T-cell (primary cell): ENCODE measurements around the gene ASB4. TPM values are rescaled to one million over a fixed set of nuclear protein-coding genes. Genes with fewer than 3 reads are reported as not detected.

ENCODE experiments used
- ATAC-seq, 4 experiments: fragments of 200-7000 bp in 3 of 4; fragments of 150-1000 bp in 1 of 4; cut with Tn5 transposase; replicated peaks in 1 of 4; 1 replicate in 3 of 4; 2 replicates in 1 of 4; pipeline ENCODE4 v1.10.0; 2021; ENCODE audit warnings: moderate library complexity in 3 of 4, mild to moderate bottlenecking in 2 of 4, moderate number of reproducible peaks in 1 of 4
- CTCF ChIA-PET, 2 donors: fragments of 300-600 bp; sonication (Branson Sonifier 250); formaldehyde crosslinking; loops; one replicate each; lab custom pipeline; 2022; ENCODE audit warnings: antibody characterized with exemption in 2 of 2; lab: Charles Lee
- POLR2A ChIA-PET, 2 donors: fragments of 300-600 bp; sonication (Branson Sonifier 250); formaldehyde crosslinking; loops; one replicate each; lab custom pipeline; 2022; ENCODE audit warnings: antibody characterized with exemption in 2 of 2; lab: Charles Lee
- DNase-seq, 35 experiments: peaks; one replicate each; pipeline versions ENCODE4 v3.0.0 to v3.0.0-alpha.2; 2013 to 2023
- H3K27ac ChIP-seq: one replicate; pipeline ENCODE4 v1.5.1; 2013; ENCODE audit warnings: low read length
- H3K27me3 ChIP-seq, 2 experiments: replicated peaks in 1 of 2; 1 replicate in 1 of 2; 2 replicates in 1 of 2; pipeline versions ENCODE4 v1.6.1 to v1.7.0; 2013; ENCODE audit warnings: low read length in 1 of 2, mixed read lengths in 1 of 2; ENCODE audit not compliant: control insufficient read depth in 2 of 2, insufficient read depth in 2 of 2; ENCODE audit errors: extremely low read depth in 1 of 2
- H3K36me3 ChIP-seq, 2 donors: 1 replicate in 1 of 2; 2 replicates in 1 of 2; pipeline versions ENCODE4 v1.6.1 to v1.7.0; 2013; ENCODE audit warnings: low read length in 1 of 2; ENCODE audit not compliant: control insufficient read depth in 2 of 2, insufficient read depth in 1 of 2; ENCODE audit errors: extremely low read depth in 1 of 2
- H3K4me1 ChIP-seq, 2 experiments: 1 replicate in 1 of 2; 2 replicates in 1 of 2; pipeline versions ENCODE4 v1.6.1 to v1.7.0; 2013; ENCODE audit warnings: low read length in 2 of 2, mixed read lengths in 1 of 2; ENCODE audit not compliant: insufficient read depth in 2 of 2, control insufficient read depth in 1 of 2; ENCODE audit errors: extremely low read depth in 1 of 2
- H3K4me3 ChIP-seq, 2 donors: 1 replicate in 1 of 2; 2 replicates in 1 of 2; pipeline versions ENCODE4 v1.5.1 to v1.7.0; 2013; ENCODE audit warnings: mild to moderate bottlenecking in 2 of 2, low read length in 1 of 2, moderate library complexity in 1 of 2; ENCODE audit not compliant: control insufficient read depth in 1 of 2; ENCODE audit errors: extremely low read depth in 1 of 2
- H3K9me3 ChIP-seq: 2 replicates; pipeline ENCODE4 v1.7.0; 2013
- H3K27ac Mint-ChIP-seq, 2 donors: one replicate each; pipeline ENCODE4 v1.8.0; 2020 to 2021; ENCODE audit warnings: mild to moderate bottlenecking in 2 of 2, mixed read lengths in 2 of 2
- H3K27me3 Mint-ChIP-seq, 2 donors: one replicate each; pipeline ENCODE4 v1.8.0; 2021 to 2022; ENCODE audit warnings: mixed read lengths in 2 of 2
- H3K36me3 Mint-ChIP-seq: one replicate; pipeline ENCODE4 v1.8.0; 2021; ENCODE audit warnings: mixed read lengths
- H3K4me1 Mint-ChIP-seq, 3 donors: one replicate each; pipeline ENCODE4 v1.8.0; 2020 to 2022; ENCODE audit warnings: mixed read lengths in 3 of 3, mild to moderate bottlenecking in 1 of 3
- H3K4me3 Mint-ChIP-seq, 3 donors: one replicate each; pipeline ENCODE4 v1.8.0; 2020 to 2022; ENCODE audit warnings: mild to moderate bottlenecking in 3 of 3, mixed read lengths in 3 of 3, moderate library complexity in 3 of 3
- H3K9me3 Mint-ChIP-seq, 3 donors: one replicate each; pipeline ENCODE4 v1.8.0; 2020 to 2022; ENCODE audit warnings: mixed read lengths in 3 of 3
- WGBS: methylation state at CpG from one replicate; pipeline ENCODE4 v1.1.5; 2013; ENCODE audit warnings: missing lambda C conversion rate; ENCODE audit not compliant: insufficient coverage; 5-methylcytosine and 5-hydroxymethylcytosine counted together
- total RNA-seq, 35 experiments: library from RNA in 6 of 35; stranded (reverse) in 6 of 35; fragments of 120-200 nt in 1 of 35; gene quantifications; one replicate each; pipeline versions ENCODE4 v1.2.1 to v1.2.4 and lab custom pipeline; 2013 to 2026

ASB4 gene
- total RNA-seq, 5 donors from 2014 or later (not counting 1 experiment from before 2014, with no cell fraction given): 0.09 TPM; not detected in 4

GRCh38 chr7:95536656-95537311, 51.0 kb downstream of the ASB4 start:
- DNase-seq: no peak
- Histone ChIP-seq H3K36me3 (no peaks in the 10 kb centered on the region), H3K4me3 (no peak overlapping the region), H3K27me3 (peaks cover 0 to 2% of the 10 kb centered on the region in 2 experiments), H3K9me3 (no peaks in the 10 kb centered on the region), H3K27ac (no peak overlapping the region), H3K4me1 (no peaks in the 10 kb centered on the region)
- Mint-ChIP-seq H3K36me3 (no peaks in the 10 kb centered on the region), H3K4me3 (no peak overlapping the region), H3K9me3 (no peaks in the 10 kb centered on the region), H3K4me1 (no peaks in the 10 kb centered on the region), H3K27me3 (peaks cover 5 to 12% of the 10 kb centered on the region in 2 donors), H3K27ac (no peak overlapping the region)
- WGBS: no CpG with 5 or more reads among the region's 2 CpGs
- ChIA-PET POLR2A (no interaction called here), CTCF (no interaction called here)
- no peak for ATAC-seq

GRCh38 chr7:95537468-95537867, 51.7 kb downstream of the ASB4 start:
- no peak overlapping the region for H3K4me3 Mint-ChIP-seq
- Histone ChIP-seq H3K4me1 (no peaks in the 10 kb centered on the region), H3K27ac (no peak overlapping the region), H3K4me3 (no peak overlapping the region), H3K36me3 (no peaks in the 10 kb centered on the region), H3K27me3 (peaks cover 0 to 2% of the 10 kb centered on the region in 2 experiments), H3K9me3 (no peaks in the 10 kb centered on the region)
- no peaks in the 10 kb centered on the region for H3K4me1 Mint-ChIP-seq
- ChIA-PET CTCF (no interaction called here), POLR2A (no interaction called here)
- no peak overlapping the region for H3K27ac Mint-ChIP-seq
- no CpG with 5 or more reads among the region's 2 CpGs for WGBS
- H3K9me3 Mint-ChIP-seq: no peaks in the 10 kb centered on the region
- no peaks in the 10 kb centered on the region for H3K36me3 Mint-ChIP-seq
- DNase-seq (no peak), ATAC-seq (no peak)
- H3K27me3 Mint-ChIP-seq: peaks cover 5 to 12% of the 10 kb centered on the region in 2 donors

- H3K27ac Mint-ChIP-seq: no peak overlapping the region
- Histone ChIP-seq H3K27ac (no peak overlapping the region), H3K9me3 (no peaks in the 10 kb centered on the region), H3K4me3 (no peak overlapping the region), H3K27me3 (peaks cover 0 to under 1% of the 10 kb centered on the region in 2 experiments), H3K4me1 (no peaks in the 10 kb centered on the region), H3K36me3 (no peaks in the 10 kb centered on the region)
- peaks cover 5 to 12% of the 10 kb centered on the region in 2 donors for H3K27me3 Mint-ChIP-seq
- ChIA-PET CTCF (no interaction called here), POLR2A (no interaction called here)
- no peaks in the 10 kb centered on the region for H3K36me3 Mint-ChIP-seq
- no peaks in the 10 kb centered on the region for H3K4me1 Mint-ChIP-seq
- no peaks in the 10 kb centered on the region for H3K9me3 Mint-ChIP-seq
- no peak overlapping the region for H3K4me3 Mint-ChIP-seq
- DNase-seq (no peak), ATAC-seq (no peak)
Measured at GRCh38 chr7:95539426-95539825, 53.7 kb downstream of the ASB4 start.

- no peak for ATAC-seq
- peaks cover 0 to 7% of the 10 kb centered on the region in 2 donors for H3K27me3 Mint-ChIP-seq
Measured at GRCh38 chr7:95540366-95540765, 54.6 kb downstream of the ASB4 start.

GRCh38 chr7:95543312-95543711, 57.6 kb downstream of the ASB4 start:
- no peaks in the 10 kb centered on the region for H3K27me3 ChIP-seq
- no peak overlapping the region for H3K4me3 ChIP-seq
- H3K36me3 Mint-ChIP-seq: no peaks in the 10 kb centered on the region
- H3K27ac Mint-ChIP-seq: no peak overlapping the region
- no peak for ATAC-seq
- H3K4me3 Mint-ChIP-seq: no peak overlapping the region
- H3K36me3 ChIP-seq: no peaks in the 10 kb centered on the region
- ChIA-PET POLR2A (no interaction called here), CTCF (interaction anchor here in 1 of 2 donors (0.6 kb wide), 1 partner anchor 15 kb away, joined by 3 read pairs; no protein-coding TSS in a partner anchor)
- no peaks in the 10 kb centered on the region for H3K4me1 ChIP-seq
- no peak overlapping the region for H3K27ac ChIP-seq
- no peaks in the 10 kb centered on the region for H3K9me3 Mint-ChIP-seq
- peaks cover 0 to 7% of the 10 kb centered on the region in 2 donors for H3K27me3 Mint-ChIP-seq
- WGBS: 90% methylated on average over 5 of the region's 6 CpGs
- H3K9me3 ChIP-seq: no peaks in the 10 kb centered on the region
- no peak for DNase-seq
- no peaks in the 10 kb centered on the region for H3K4me1 Mint-ChIP-seq

More at GRCh38 chr7:95540366-95540765, 54.6 kb downstream of the ASB4 start:
- H3K27me3 ChIP-seq: no peaks in the 10 kb centered on the region
- Mint-ChIP-seq H3K36me3 (no peaks in the 10 kb centered on the region), H3K4me3 (no peak overlapping the region), H3K4me1 (no peaks in the 10 kb centered on the region), H3K27ac (no peak overlapping the region), H3K9me3 (no peaks in the 10 kb centered on the region)
- no peaks in the 10 kb centered on the region for H3K4me1 ChIP-seq
- H3K4me3 ChIP-seq: no peak overlapping the region
- H3K36me3 ChIP-seq: no peaks in the 10 kb centered on the region
- H3K9me3 ChIP-seq: no peaks in the 10 kb centered on the region
- no peak overlapping the region for H3K27ac ChIP-seq
- WGBS: no CpG with 5 or more reads among the region's 1 CpG
- POLR2A ChIA-PET: no interaction called here
- no peak for DNase-seq
- CTCF ChIA-PET: no interaction called here

- peaks cover 0 to 7% of the 10 kb centered on the region in 2 donors for H3K27me3 Mint-ChIP-seq
- no CpG with 5 or more reads among the region's 1 CpG for WGBS
- H3K4me3 ChIP-seq: no peak overlapping the region
- no peaks in the 10 kb centered on the region for H3K36me3 Mint-ChIP-seq
- POLR2A ChIA-PET: no interaction called here
- H3K9me3 ChIP-seq: no peaks in the 10 kb centered on the region
- H3K27ac Mint-ChIP-seq: no peak overlapping the region
- H3K27ac ChIP-seq: no peak overlapping the region
- H3K9me3 Mint-ChIP-seq: no peaks in the 10 kb centered on the region
- no peaks in the 10 kb centered on the region for H3K27me3 ChIP-seq
- H3K4me1 ChIP-seq: no peaks in the 10 kb centered on the region
- H3K4me1 Mint-ChIP-seq: no peaks in the 10 kb centered on the region
- DNase-seq (no peak), ATAC-seq (no peak)
- CTCF ChIA-PET: no interaction called here
- H3K36me3 ChIP-seq: no peaks in the 10 kb centered on the region
- no peak overlapping the region for H3K4me3 Mint-ChIP-seq
Measured at GRCh38 chr7:95544171-95544570, 58.4 kb downstream of the ASB4 start.
